Thyroid gland (tissue), 4 donors: ENCODE measurements around the gene APBB1IP. TPM values are rescaled to one million over a fixed set of nuclear protein-coding genes. Genes with fewer than 3 reads are reported as not detected.
A peak's percentile ranks its signal among the peaks of the same experiment; 100 is the strongest.
"Not testable (repeated sequence)": the region's sequence is repeated elsewhere in the genome, so short reads cannot be mapped to it uniquely, and the experiment has no call there.

Source experiments
- DNase-seq, 2 donors: peaks; one replicate each; pipeline ENCODE4 v3.0.0-alpha.2; 2019
- H3K27ac ChIP-seq, 3 donors: fragments of 200-600 bp; sonication (generic); 1 replicate in 2 of 3; 2 replicates in 1 of 3; pipeline ENCODE4 v1.5.1; 2016 to 2019; ENCODE audit warnings: mild to moderate bottlenecking in 1 of 3, moderate library complexity in 1 of 3
- H3K27me3 ChIP-seq: fragments of 200-600 bp; sonication (generic); one replicate; pipeline ENCODE4 v1.5.1; 2019
- H3K36me3 ChIP-seq, 2 donors: fragments of 200-600 bp; sonication (generic); one replicate each; pipeline ENCODE4 v1.5.1; 2016 to 2019
- H3K4me1 ChIP-seq, 2 donors: fragments of 200-600 bp; sonication (generic); one replicate each; pipeline ENCODE4 v1.5.1; 2017 to 2019
- H3K4me3 ChIP-seq, 3 donors: fragments of 200-600 bp; sonication (generic); replicated peaks in 1 of 3; 1 replicate in 2 of 3; 2 replicates in 1 of 3; pipeline ENCODE4 v1.5.1; 2016; ENCODE audit warnings: mild to moderate bottlenecking in 1 of 3
- H3K9me3 ChIP-seq: fragments of 200-600 bp; sonication (generic); one replicate; pipeline ENCODE4 v1.5.1; 2017
- CTCF ChIP-seq, 6 experiments: fragments of 200-600 bp in 3 of 6; fragments of 450-650 bp in 3 of 6; sonication (generic) in 3 of 6; IDR thresholded peaks; one replicate each; pipeline ENCODE4 v1.5.1; 2016 to 2019; ENCODE audit warnings: antibody characterized with exemption in 6 of 6, mild to moderate bottlenecking in 2 of 6, inconsistent platforms in 1 of 6, moderate library complexity in 1 of 6
- POLR2A ChIP-seq, 2 donors: fragments of 450-650 bp; IDR thresholded peaks; one replicate each; pipeline ENCODE4 v1.6.1; 2017; ENCODE audit warnings: antibody characterized with exemption in 2 of 2, mild to moderate bottlenecking in 2 of 2, moderate library complexity in 1 of 2
- WGBS, 2 donors: methylation state at CpG; one replicate each; pipeline ENCODE4 v1.1.5; 2017; 5-methylcytosine and 5-hydroxymethylcytosine counted together
- intact Hi-C: fragments of 100-400 bp; cut with DNase I; formaldehyde crosslinking; loops from one replicate; pipeline ENCODE4 v1.15.1; 2023
- total RNA-seq, 4 donors: library from RNA; depleted of rRNA; stranded (reverse); fragments of >200 nt; gene quantifications; one replicate each; pipeline ENCODE4 v1.2.3, GENCODE V29; 2016

APBB1IP gene
- total RNA-seq, 4 donors from 2014 or later = 1.5 to 4.3 (median 2.2) TPM

- intact Hi-C loops = no loop called here
- no peaks in the 10 kb centered on the region for H3K27me3 ChIP-seq
- peak; percentile 31 to 32 for DNase-seq
Measured at GRCh38 chr10:26486990-26487850, 49.1 kb downstream of the APBB1IP start.

GRCh38 chr10:26488344-26488743 is 50.2 kb downstream of the APBB1IP start:
- no peak overlapping the region for H3K27ac ChIP-seq
- H3K9me3 ChIP-seq = no peaks in the 10 kb centered on the region
- DNase-seq = no peak
- TF ChIP-seq CTCF (IDR thresholded peaks at IDR 0.05) (no peak), POLR2A (IDR thresholded peaks at IDR 0.05) (no peak)
- intact Hi-C loops = no loop called here
- H3K4me1 ChIP-seq = peaks cover 5 to 35% of the 10 kb centered on the region in 2 donors
- H3K4me3 ChIP-seq = no peak overlapping the region
- H3K36me3 ChIP-seq = no peaks in the 10 kb centered on the region
- no peaks in the 10 kb centered on the region for H3K27me3 ChIP-seq
- WGBS, 2 donors = 87 to 91% methylated on average over 4 of the region's 4 CpGs

More at GRCh38 chr10:26486990-26487850, 49.1 kb downstream of the APBB1IP start:
- no peak overlapping the region for H3K4me3 ChIP-seq
- H3K4me1 ChIP-seq = peaks cover 5 to 35% of the 10 kb centered on the region in 2 donors
- peak overlapping the region in 1 of 3 donors; percentile 37 for H3K27ac ChIP-seq
- no peak for TF ChIP-seq CTCF (IDR thresholded peaks at IDR 0.05)
- TF ChIP-seq POLR2A (IDR thresholded peaks at IDR 0.05) = no peak
- WGBS, 2 donors = 53 to 68% methylated on average over 11 of the region's 11 CpGs
- H3K9me3 ChIP-seq = no peaks in the 10 kb centered on the region
- no peaks in the 10 kb centered on the region for H3K36me3 ChIP-seq

DNA sequence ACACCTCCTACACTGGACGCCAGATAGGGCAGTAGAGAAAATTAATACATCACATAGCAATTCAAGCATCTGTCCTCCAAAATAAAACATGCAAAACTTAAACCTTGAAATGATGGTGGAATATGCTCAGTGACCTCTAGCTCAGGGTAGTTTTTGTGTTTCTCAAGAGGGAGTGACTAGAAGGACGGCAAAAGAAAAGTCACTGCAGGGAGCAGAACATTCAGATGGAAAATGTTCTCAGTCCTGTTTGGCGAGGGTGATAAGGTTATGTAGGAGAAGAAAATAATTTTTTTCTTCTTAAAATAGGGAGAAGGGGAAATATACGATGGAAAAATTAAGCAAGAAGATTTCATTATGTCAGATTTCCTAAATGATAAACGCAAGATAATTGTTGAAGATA is 50.9 kb downstream of the APBB1IP start:
- H3K4me1 ChIP-seq = peaks cover 5 to 34% of the 10 kb centered on the region in 2 donors
- no peak for DNase-seq
- WGBS, 2 donors = 86 to 91% methylated on average over 5 of the region's 5 CpGs
- no peaks in the 10 kb centered on the region for H3K27me3 ChIP-seq
- H3K27ac ChIP-seq = no peak overlapping the region
- no peak overlapping the region for H3K4me3 ChIP-seq
- TF ChIP-seq POLR2A (IDR thresholded peaks at IDR 0.05) = no peak
- TF ChIP-seq CTCF (IDR thresholded peaks at IDR 0.05) = no peak
- H3K36me3 ChIP-seq = no peaks in the 10 kb centered on the region
- intact Hi-C loops = no loop called here
- no peaks in the 10 kb centered on the region for H3K9me3 ChIP-seq

GRCh38 chr10:26490367-26490766 is 52.2 kb downstream of the APBB1IP start:
- H3K9me3 ChIP-seq, H3K27me3 ChIP-seq, intact Hi-C loops, H3K36me3 ChIP-seq, H3K27ac ChIP-seq, H3K4me3 ChIP-seq, DNase-seq: not testable (repeated sequence)
- 90 to 92% methylated on average over 7 of the region's 7 CpGs for WGBS, 2 donors
- peaks cover 0 to 22% of the 10 kb centered on the region in 2 donors for H3K4me1 ChIP-seq

GRCh38 chr10:26491276-26491675 is 53.1 kb downstream of the APBB1IP start:
- Histone ChIP-seq H3K4me1 (peaks cover 0 to 13% of the 10 kb centered on the region in 2 donors), H3K9me3 (no peaks in the 10 kb centered on the region), H3K36me3 (no peaks in the 10 kb centered on the region), H3K27me3 (no peaks in the 10 kb centered on the region), H3K27ac (no peak overlapping the region), H3K4me3 (no peak overlapping the region)
- DNase-seq = no peak
- TF ChIP-seq POLR2A (IDR thresholded peaks at IDR 0.05) (no peak), CTCF (IDR thresholded peaks at IDR 0.05) (no peak)
- 83 to 85% methylated on average over 3 of the region's 3 CpGs for WGBS, 2 donors
- intact Hi-C loops = no loop called here
